Right lobe of liver (tissue), 4 donors: Measurements from ENCODE around the gene ABHD12B.

Experiments
- CTCF ChIP-seq, 4 donors: fragments of 200-600 bp in 3 of 4; fragments of 450-650 bp in 1 of 4; IDR thresholded peaks; one replicate each; pipeline versions ENCODE4 v1.5.1 to v1.8.0; 2016 to 2022; ENCODE audit warnings: antibody characterized with exemption in 4 of 4, mild to moderate bottlenecking in 2 of 4
- POLR2A ChIP-seq: fragments of 450-650 bp; IDR thresholded peaks from one replicate; pipeline ENCODE4 v1.6.1; 2017; ENCODE audit warnings: antibody characterized with exemption, mild to moderate bottlenecking
- donor health status: DM: no; HTN: no; CAD: no.
- donor health status: DM: no; HTN: no; CAD: no.
- donor health status: DM: no; HTN: yes; CAD: no.

GRCh38 chr14:50828721-50829488 is 42.9 kb upstream of the ABHD12B start:
- TF ChIP-seq POLR2A (no peak), CTCF (IDR thresholded peaks at IDR 0.05) (no peak)
